ENCODE measurements around the gene MISP3.

Gene MISP3

DNA sequence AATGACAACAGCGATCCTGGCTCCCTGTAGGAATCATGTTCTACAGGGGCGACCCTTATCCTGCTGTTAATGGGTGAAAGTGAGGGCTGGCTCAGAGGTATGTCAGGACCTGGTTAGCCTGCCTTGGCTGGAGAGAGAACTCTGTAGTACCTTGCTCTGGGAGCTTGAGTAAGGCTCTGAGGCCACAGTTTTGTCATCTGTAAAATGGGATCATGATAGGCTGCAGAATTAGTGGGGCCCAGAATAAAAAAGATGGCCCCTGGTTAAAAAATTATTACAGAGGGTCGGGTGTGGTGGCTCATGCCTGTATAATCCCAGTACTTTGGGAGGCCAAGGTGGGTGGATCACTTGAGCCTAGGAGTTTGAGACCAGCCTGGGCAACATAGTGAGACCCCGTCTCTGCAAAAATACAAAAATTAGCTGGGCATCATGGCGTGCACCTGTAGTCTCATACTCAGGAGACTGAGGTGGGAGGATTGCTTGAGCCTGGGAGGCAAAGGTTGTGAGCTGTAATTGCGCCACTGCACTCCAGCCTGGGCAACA is 28.5 kb downstream of the MISP3 start:
- no peak overlapping the region for H3K4me3 ChIP-seq (ENCODE audit: low read depth in 1 of 5, low read length in 5 of 5)
- H3K36me3 ChIP-seq (ENCODE audit: control insufficient read depth in 5 of 5, insufficient read depth in 5 of 5, low read length in 5 of 5) = peaks cover 0 to 79% (median 53%) of the 10 kb centered on the region in 5 donors
- no peak overlapping the region for H3K9ac ChIP-seq (ENCODE audit: low read length in 5 of 5)
- peaks cover 6 to 20% (median 17%) of the 10 kb centered on the region in 5 donors for H3K4me1 ChIP-seq (ENCODE audit: control insufficient read depth in 5 of 5, insufficient read depth in 5 of 5, low read length in 5 of 5)
- no peak overlapping the region for H3K27ac ChIP-seq (ENCODE audit: low read depth, low read length)
- no peaks in the 10 kb centered on the region for H3K9me3 ChIP-seq (ENCODE audit: control insufficient read depth in 5 of 5, low read length in 5 of 5)
- no peaks in the 10 kb centered on the region for H3K27me3 ChIP-seq (ENCODE audit: control insufficient read depth in 5 of 5, insufficient read depth in 4 of 5, low read length in 5 of 5)

DNA sequence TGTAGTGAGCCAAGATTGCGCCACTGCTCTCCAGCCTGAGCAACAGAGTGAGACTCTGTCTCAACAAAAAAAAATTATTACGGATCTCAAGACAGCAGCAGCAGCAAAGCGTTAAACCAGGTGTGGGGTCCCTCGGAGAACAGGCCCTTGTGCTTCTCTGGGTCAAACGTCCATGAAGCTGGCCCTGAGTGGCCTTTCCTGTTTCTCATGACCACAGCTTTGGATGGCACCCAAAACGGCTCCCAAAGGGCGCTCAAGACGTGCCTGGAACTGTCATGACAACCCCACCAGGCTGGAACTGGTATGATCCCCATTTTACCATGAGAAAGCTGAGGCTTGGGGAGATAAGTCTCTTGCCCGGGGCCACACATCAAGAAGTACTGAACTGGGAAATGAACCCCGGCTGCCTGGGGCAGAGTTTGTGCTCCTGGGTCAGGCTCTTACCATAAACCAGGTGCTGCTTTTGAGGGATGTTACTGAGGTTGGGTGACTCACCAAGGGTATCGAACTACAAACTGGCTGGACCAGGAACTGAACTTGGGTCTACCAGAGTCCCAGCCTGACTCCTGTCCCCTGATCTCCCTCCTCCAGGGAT is 29.6 kb downstream of the MISP3 start:
- H3K9ac ChIP-seq (ENCODE audit: low read length in 5 of 5) = peak overlapping the region in 1 of 5 donors; percentile 71
- H3K27me3 ChIP-seq (ENCODE audit: control insufficient read depth in 5 of 5, insufficient read depth in 4 of 5, low read length in 5 of 5) = no peaks in the 10 kb centered on the region
- peaks cover 6 to 20% (median 18%) of the 10 kb centered on the region in 5 donors for H3K4me1 ChIP-seq (ENCODE audit: control insufficient read depth in 5 of 5, insufficient read depth in 5 of 5, low read length in 5 of 5)
- peaks cover 0 to 77% (median 50%) of the 10 kb centered on the region in 5 donors for H3K36me3 ChIP-seq (ENCODE audit: control insufficient read depth in 5 of 5, insufficient read depth in 5 of 5, low read length in 5 of 5)
- H3K4me3 ChIP-seq (ENCODE audit: low read depth in 1 of 5, low read length in 5 of 5) = no peak overlapping the region
- no peaks in the 10 kb centered on the region for H3K9me3 ChIP-seq (ENCODE audit: control insufficient read depth in 5 of 5, low read length in 5 of 5)
- peak overlapping the region; percentile 74 for H3K27ac ChIP-seq (ENCODE audit: low read depth, low read length)

DNA sequence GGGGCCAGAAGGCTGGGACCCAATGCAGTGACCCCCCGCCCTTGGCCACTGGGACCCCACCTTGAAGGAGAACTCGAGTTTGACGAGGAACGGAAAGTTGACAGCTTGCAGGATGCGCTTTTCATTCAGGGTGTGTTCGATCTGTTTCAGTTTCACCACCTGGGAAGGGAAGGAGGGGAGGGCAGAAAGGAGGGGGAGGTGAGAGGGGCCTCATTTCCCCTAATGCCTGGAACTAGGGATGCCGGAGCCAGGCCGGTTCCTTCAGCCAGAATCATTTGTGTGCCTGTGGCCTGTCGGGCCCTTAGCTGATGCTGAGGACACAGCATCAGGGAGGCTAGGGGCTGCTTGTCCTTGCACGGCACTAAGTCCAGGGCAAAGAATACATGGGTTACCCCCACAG is 30.2 kb downstream of the MISP3 start:
- Histone ChIP-seq H3K27me3 (ENCODE audit: control insufficient read depth in 5 of 5, insufficient read depth in 4 of 5, low read length in 5 of 5) (no peaks in the 10 kb centered on the region), H3K4me3 (ENCODE audit: low read depth in 1 of 5, low read length in 5 of 5) (no peak overlapping the region), H3K9ac (ENCODE audit: low read length in 5 of 5) (peak overlapping the region in 1 of 5 donors; percentile 71), H3K36me3 (ENCODE audit: control insufficient read depth in 5 of 5, insufficient read depth in 5 of 5, low read length in 5 of 5) (peaks cover 0 to 72% (median 48%) of the 10 kb centered on the region in 5 donors), H3K9me3 (ENCODE audit: control insufficient read depth in 5 of 5, low read length in 5 of 5) (no peaks in the 10 kb centered on the region), H3K4me1 (ENCODE audit: control insufficient read depth in 5 of 5, insufficient read depth in 5 of 5, low read length in 5 of 5) (peaks cover 6 to 26% (median 22%) of the 10 kb centered on the region in 5 donors), H3K27ac (ENCODE audit: low read depth, low read length) (peak overlapping the region; percentile 74)

DNA sequence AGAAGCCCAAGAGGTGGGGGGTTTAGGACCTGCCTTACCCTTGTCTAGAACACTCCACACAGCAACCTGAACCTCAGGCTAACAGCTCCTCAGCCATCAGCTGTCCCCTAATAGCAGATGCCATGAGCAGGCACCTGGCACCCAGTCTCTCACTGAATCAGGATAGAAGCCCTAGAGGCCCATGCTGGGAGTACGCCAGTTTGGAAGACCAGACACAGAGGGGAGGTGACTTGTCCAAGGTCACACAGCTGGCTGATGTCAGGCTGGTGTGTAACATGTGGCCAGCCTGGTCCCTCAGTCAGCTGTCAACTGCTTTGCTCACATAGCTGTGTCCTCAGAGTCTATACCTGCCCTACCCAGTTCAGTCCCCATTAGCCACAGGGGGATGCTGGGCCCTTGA is 30.7 kb downstream of the MISP3 start:
- H3K4me3 ChIP-seq (ENCODE audit: low read depth in 1 of 5, low read length in 5 of 5) = no peak overlapping the region
- no peaks in the 10 kb centered on the region for H3K27me3 ChIP-seq (ENCODE audit: control insufficient read depth in 5 of 5, insufficient read depth in 4 of 5, low read length in 5 of 5)
- H3K9ac ChIP-seq (ENCODE audit: low read length in 5 of 5) = no peak overlapping the region
- peak overlapping the region; percentile 74 for H3K27ac ChIP-seq (ENCODE audit: low read depth, low read length)
- H3K36me3 ChIP-seq (ENCODE audit: control insufficient read depth in 5 of 5, insufficient read depth in 5 of 5, low read length in 5 of 5) = peaks cover 0 to 67% (median 45%) of the 10 kb centered on the region in 5 donors
- H3K9me3 ChIP-seq (ENCODE audit: control insufficient read depth in 5 of 5, low read length in 5 of 5) = no peaks in the 10 kb centered on the region
- H3K4me1 ChIP-seq (ENCODE audit: control insufficient read depth in 5 of 5, insufficient read depth in 5 of 5, low read length in 5 of 5) = peaks cover 6 to 29% (median 26%) of the 10 kb centered on the region in 5 donors

DNA sequence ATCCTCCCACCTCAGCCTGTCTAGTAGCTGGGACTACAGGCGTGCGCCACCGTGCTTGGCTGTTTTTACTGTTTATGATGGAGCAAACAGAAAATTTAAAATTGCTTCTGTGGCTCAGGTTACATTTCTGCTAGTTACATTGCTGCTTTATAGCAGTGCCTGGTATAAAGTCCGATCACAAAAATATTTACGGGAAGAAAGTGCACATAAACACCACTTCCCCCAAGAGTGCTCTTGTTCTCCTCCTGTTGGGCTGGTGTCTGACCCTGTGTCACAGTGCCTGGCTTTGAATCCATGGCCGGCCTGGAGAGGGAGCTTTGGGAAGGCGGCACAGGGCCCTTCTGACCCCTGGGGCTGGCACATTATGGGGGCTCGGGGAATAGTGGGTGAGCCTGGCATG is 33.1 kb downstream of the MISP3 start:
- Histone ChIP-seq H3K27me3 (ENCODE audit: control insufficient read depth in 5 of 5, insufficient read depth in 4 of 5, low read length in 5 of 5) (no peaks in the 10 kb centered on the region), H3K4me1 (ENCODE audit: control insufficient read depth in 5 of 5, insufficient read depth in 5 of 5, low read length in 5 of 5) (peaks cover 6 to 38% (median 33%) of the 10 kb centered on the region in 5 donors), H3K4me3 (ENCODE audit: low read depth in 1 of 5, low read length in 5 of 5) (no peak overlapping the region), H3K27ac (ENCODE audit: low read depth, low read length) (no peak overlapping the region), H3K36me3 (ENCODE audit: control insufficient read depth in 5 of 5, insufficient read depth in 5 of 5, low read length in 5 of 5) (peaks cover 0 to 51% (median 40%) of the 10 kb centered on the region in 5 donors), H3K9ac (ENCODE audit: low read length in 5 of 5) (no peak overlapping the region), H3K9me3 (ENCODE audit: control insufficient read depth in 5 of 5, low read length in 5 of 5) (no peaks in the 10 kb centered on the region)

DNA sequence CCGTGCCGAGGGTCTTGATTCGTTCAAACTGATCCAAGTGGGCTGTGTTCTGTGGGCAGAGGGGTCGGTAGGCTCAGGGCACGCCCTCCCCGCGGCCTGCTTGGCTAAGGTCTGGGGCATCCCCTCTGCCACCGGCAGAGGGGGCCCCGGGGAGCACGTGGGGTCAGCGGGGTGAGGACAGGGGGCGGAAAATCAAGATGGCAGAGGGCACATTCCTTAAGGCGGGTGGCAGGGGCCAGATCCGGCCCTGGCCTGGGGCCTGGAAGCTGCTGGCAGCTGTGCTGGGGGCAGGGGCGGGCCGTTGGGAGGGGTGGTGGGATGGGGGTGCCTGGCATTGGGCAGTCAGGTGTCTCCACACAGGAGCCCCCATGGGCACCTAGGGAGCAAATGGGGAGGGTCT is 34.3 kb downstream of the MISP3 start:
- peaks cover 0 to 43% (median 36%) of the 10 kb centered on the region in 5 donors for H3K36me3 ChIP-seq (ENCODE audit: control insufficient read depth in 5 of 5, insufficient read depth in 5 of 5, low read length in 5 of 5)
- H3K9ac ChIP-seq (ENCODE audit: low read length in 5 of 5) = no peak overlapping the region
- peaks cover 6 to 47% (median 41%) of the 10 kb centered on the region in 5 donors for H3K4me1 ChIP-seq (ENCODE audit: control insufficient read depth in 5 of 5, insufficient read depth in 5 of 5, low read length in 5 of 5)
- no peak overlapping the region for H3K4me3 ChIP-seq (ENCODE audit: low read depth in 1 of 5, low read length in 5 of 5)
- no peaks in the 10 kb centered on the region for H3K9me3 ChIP-seq (ENCODE audit: control insufficient read depth in 5 of 5, low read length in 5 of 5)
- no peak overlapping the region for H3K27ac ChIP-seq (ENCODE audit: low read depth, low read length)
- H3K27me3 ChIP-seq (ENCODE audit: control insufficient read depth in 5 of 5, insufficient read depth in 4 of 5, low read length in 5 of 5) = no peaks in the 10 kb centered on the region

DNA sequence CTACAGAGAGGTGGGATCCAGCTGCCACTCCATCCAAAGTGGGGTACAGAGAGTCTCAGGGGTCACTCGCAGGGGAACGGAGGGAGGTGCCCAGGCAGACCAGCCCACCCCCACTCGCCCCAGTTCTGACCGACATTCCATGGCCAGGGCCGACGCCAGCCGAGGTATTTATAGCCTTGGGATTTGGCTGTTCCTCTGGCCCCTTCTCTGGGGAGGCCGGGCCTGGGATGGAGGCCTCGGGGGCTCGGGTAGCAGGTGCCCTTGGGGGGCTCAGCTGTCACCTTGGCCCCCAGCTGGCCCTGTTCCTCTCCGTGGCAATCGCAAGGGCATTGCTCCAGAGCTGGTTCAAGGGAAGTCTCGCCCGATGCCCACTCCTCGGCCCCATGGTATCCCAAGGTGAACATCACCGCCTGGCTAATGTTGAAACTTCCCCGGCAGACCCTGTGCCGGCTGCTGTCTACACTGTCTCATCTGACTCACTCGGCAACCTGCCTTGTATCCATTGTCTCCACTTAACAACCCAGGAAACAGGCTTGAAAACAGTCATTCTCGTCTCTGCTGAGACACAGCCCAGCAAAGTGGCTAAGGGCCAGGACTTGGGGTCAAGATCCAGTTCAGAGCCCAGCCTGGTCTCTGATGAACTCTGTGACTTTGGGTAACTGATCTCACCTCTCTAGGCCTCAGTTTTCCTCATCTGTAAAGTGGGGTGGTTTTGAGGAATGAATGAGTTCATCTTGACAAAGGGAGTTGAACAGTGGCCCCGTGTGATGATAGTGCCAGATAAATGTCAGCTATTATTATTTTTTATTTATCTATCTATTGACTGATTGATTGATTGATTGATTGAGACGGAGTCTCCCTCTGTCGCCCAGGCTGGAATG is 35.2 kb downstream of the MISP3 start:
- Histone ChIP-seq H3K9me3 (ENCODE audit: control insufficient read depth in 5 of 5, low read length in 5 of 5) (no peaks in the 10 kb centered on the region), H3K27ac (ENCODE audit: low read depth, low read length) (peak overlapping the region; percentile 41), H3K4me1 (ENCODE audit: control insufficient read depth in 5 of 5, insufficient read depth in 5 of 5, low read length in 5 of 5) (peaks cover 6 to 47% (median 41%) of the 10 kb centered on the region in 5 donors), H3K4me3 (ENCODE audit: low read depth in 1 of 5, low read length in 5 of 5) (no peak overlapping the region), H3K36me3 (ENCODE audit: control insufficient read depth in 5 of 5, insufficient read depth in 5 of 5, low read length in 5 of 5) (peaks cover 0 to 34% (median 28%) of the 10 kb centered on the region in 5 donors), H3K27me3 (ENCODE audit: control insufficient read depth in 5 of 5, insufficient read depth in 4 of 5, low read length in 5 of 5) (no peaks in the 10 kb centered on the region), H3K9ac (ENCODE audit: low read length in 5 of 5) (peak overlapping the region in 3 of 5 donors; percentile 6 to 53 (median 48))

DNA sequence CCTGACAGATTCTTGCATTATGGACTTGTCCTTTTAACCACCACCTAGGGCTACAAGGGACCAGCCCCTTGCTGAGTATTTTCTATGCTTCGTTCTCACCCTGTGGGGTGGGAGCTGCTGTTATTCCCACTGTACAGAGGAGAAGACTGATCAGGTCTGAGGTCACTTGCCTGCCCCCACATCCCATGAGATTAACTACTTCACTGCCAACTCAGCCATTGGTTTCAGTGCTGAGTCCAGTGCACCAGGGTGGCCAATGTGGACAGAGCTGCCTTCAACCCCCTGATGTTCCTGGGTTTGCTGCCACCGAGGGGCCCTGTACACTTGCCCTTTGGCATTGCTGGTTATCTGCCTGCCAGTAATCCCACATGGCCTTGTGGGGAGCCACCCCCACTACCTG is 38.1 kb downstream of the MISP3 start:
- Histone ChIP-seq H3K27me3 (ENCODE audit: control insufficient read depth in 5 of 5, insufficient read depth in 4 of 5, low read length in 5 of 5) (no peaks in the 10 kb centered on the region), H3K9me3 (ENCODE audit: control insufficient read depth in 5 of 5, low read length in 5 of 5) (no peaks in the 10 kb centered on the region), H3K27ac (ENCODE audit: low read depth, low read length) (peak overlapping the region; percentile 76), H3K36me3 (ENCODE audit: control insufficient read depth in 5 of 5, insufficient read depth in 5 of 5, low read length in 5 of 5) (peaks cover 0 to 19% (median 12%) of the 10 kb centered on the region in 5 donors), H3K4me3 (ENCODE audit: low read depth in 1 of 5, low read length in 5 of 5) (no peak overlapping the region), H3K9ac (ENCODE audit: low read length in 5 of 5) (no peak overlapping the region), H3K4me1 (ENCODE audit: control insufficient read depth in 5 of 5, insufficient read depth in 5 of 5, low read length in 5 of 5) (peaks cover 18 to 68% (median 65%) of the 10 kb centered on the region in 5 donors)

DNA sequence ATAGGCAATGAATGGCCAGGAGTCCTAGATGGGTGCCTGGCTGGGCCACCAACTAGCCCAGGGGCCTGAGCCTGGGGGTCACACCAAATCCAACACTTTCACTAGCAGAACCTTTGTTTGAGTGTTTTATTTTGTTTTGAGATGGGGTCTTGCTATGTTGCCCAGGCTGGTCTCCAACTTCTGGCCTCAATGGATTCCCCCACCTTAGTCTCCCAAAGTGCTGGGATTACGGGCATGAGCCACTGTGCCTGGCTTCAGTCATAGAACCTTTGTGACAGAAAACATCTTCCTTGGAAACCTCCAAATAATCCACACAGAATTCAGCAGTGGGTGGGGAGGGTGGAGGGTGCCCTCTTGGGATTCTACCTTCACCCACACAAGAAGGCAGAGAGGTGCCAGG is 38.9 kb downstream of the MISP3 start:
- Histone ChIP-seq H3K27ac (ENCODE audit: low read depth, low read length) (peak overlapping the region; percentile 76), H3K4me3 (ENCODE audit: low read depth in 1 of 5, low read length in 5 of 5) (peak overlapping the region in 2 of 5 donors; percentile 6 to 20), H3K4me1 (ENCODE audit: control insufficient read depth in 5 of 5, insufficient read depth in 5 of 5, low read length in 5 of 5) (peaks cover 24 to 77% (median 74%) of the 10 kb centered on the region in 5 donors), H3K9ac (ENCODE audit: low read length in 5 of 5) (peak overlapping the region in 4 of 5 donors; percentile 3 to 65 (median 52)), H3K9me3 (ENCODE audit: control insufficient read depth in 5 of 5, low read length in 5 of 5) (no peaks in the 10 kb centered on the region), H3K36me3 (ENCODE audit: control insufficient read depth in 5 of 5, insufficient read depth in 5 of 5, low read length in 5 of 5) (peaks cover 0 to 10% (median 4%) of the 10 kb centered on the region in 5 donors), H3K27me3 (ENCODE audit: control insufficient read depth in 5 of 5, insufficient read depth in 4 of 5, low read length in 5 of 5) (no peaks in the 10 kb centered on the region)
